Ascending aorta (tissue), 2 donors: ENCODE measurements around the gene APOBEC3F. TPM values are rescaled to one million over a fixed set of nuclear protein-coding genes. Genes with fewer than 3 reads are reported as not detected.
"Not testable (repeated sequence)": the region's sequence is repeated elsewhere in the genome, so short reads cannot be mapped to it uniquely, and the experiment has no call there.

Experiments used
- DNase-seq, 2 donors: peaks; one replicate each; pipeline ENCODE4 v3.0.0-alpha.2; 2019; ENCODE audit warnings: low spot score in 2 of 2
- H3K27ac ChIP-seq, 2 donors: fragments of 200-600 bp; sonication (generic); one replicate each; pipeline ENCODE4 v1.5.1; 2016 to 2017; ENCODE audit warnings: mild to moderate bottlenecking in 1 of 2
- H3K27me3 ChIP-seq: fragments of 200-600 bp; sonication (generic); one replicate; pipeline ENCODE4 v1.5.1; 2017
- H3K36me3 ChIP-seq, 2 donors: fragments of 200-600 bp; sonication (generic); one replicate each; pipeline ENCODE4 v1.5.1; 2016
- H3K4me1 ChIP-seq, 2 donors: fragments of 200-600 bp; sonication (generic); one replicate each; pipeline ENCODE4 v1.5.1; 2016 to 2017; ENCODE audit warnings: mild to moderate bottlenecking in 1 of 2
- H3K4me3 ChIP-seq, 2 donors: fragments of 200-600 bp; sonication (generic); one replicate each; pipeline ENCODE4 v1.5.1; 2016 to 2017; ENCODE audit warnings: mild to moderate bottlenecking in 1 of 2
- H3K9me3 ChIP-seq, 2 donors: fragments of 200-600 bp; sonication (generic); one replicate each; pipeline ENCODE4 v1.5.1; 2016
- intact Hi-C: fragments of 100-400 bp; cut with DNase I; formaldehyde crosslinking; loops from one replicate; pipeline ENCODE4 v1.15.1; 2023
- total RNA-seq: library from RNA; depleted of rRNA; stranded (reverse); fragments of >200 nt; gene quantifications from one replicate; pipeline ENCODE4 v1.1.0, GENCODE V29; 2016
- TF ChIP-seq, protein P1 (sequence below), 3 experiments: fragments of 200-600 bp in 2 of 3; fragments of 450-650 bp in 1 of 3; sonication (generic) in 2 of 3; IDR thresholded peaks; one replicate each; pipeline ENCODE4 v1.5.1; 2016 to 2019; ENCODE audit warnings: antibody characterized with exemption in 3 of 3, mild to moderate bottlenecking in 1 of 3, moderate library complexity in 1 of 3

APOBEC3F gene
- total RNA-seq, 1 donor from 2014 or later = 0.11 TPM

DNA sequence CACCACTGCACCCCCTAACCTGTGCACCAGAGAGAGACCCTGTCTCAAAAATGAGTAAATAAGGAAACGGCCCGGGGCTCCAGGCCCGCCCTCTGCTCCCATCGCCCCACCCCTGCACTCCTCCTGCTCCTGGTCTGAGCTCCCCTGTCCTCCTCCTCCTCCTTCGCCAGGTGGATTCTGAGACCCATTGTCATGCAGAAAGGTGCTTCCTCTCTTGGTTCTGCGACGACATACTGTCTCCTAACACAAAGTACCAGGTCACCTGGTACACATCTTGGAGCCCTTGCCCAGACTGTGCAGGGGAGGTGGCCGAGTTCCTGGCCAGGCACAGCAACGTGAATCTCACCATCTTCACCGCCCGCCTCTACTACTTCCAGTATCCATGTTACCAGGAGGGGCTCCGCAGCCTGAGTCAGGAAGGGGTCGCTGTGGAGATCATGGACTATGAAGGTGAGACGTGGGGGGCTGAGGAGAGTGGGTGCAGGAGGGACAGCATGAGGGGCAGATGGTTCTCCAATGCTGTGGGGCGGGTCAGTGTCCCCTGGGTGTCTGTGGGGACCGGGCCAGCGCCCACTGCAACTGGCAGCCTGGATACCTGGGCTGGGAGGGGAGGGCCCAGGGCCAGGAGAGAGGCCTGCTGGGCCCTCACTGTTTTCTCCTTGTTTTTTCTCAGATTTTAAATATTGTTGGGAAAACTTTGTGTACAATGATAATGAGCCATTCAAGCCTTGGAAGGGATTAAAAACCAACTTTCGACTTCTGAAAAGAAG, 22.9 kb upstream of the APOBEC3F start:
- H3K4me3 ChIP-seq = no peak overlapping the region
- H3K27me3 ChIP-seq = no peaks in the 10 kb centered on the region
- no peak overlapping the region for H3K27ac ChIP-seq
- intact Hi-C loops = no loop called here
- no peak for DNase-seq
- TF ChIP-seq, protein P1, sequence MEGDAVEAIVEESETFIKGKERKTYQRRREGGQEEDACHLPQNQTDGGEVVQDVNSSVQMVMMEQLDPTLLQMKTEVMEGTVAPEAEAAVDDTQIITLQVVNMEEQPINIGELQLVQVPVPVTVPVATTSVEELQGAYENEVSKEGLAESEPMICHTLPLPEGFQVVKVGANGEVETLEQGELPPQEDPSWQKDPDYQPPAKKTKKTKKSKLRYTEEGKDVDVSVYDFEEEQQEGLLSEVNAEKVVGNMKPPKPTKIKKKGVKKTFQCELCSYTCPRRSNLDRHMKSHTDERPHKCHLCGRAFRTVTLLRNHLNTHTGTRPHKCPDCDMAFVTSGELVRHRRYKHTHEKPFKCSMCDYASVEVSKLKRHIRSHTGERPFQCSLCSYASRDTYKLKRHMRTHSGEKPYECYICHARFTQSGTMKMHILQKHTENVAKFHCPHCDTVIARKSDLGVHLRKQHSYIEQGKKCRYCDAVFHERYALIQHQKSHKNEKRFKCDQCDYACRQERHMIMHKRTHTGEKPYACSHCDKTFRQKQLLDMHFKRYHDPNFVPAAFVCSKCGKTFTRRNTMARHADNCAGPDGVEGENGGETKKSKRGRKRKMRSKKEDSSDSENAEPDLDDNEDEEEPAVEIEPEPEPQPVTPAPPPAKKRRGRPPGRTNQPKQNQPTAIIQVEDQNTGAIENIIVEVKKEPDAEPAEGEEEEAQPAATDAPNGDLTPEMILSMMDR (IDR thresholded peaks at IDR 0.05) = no peak
- no peaks in the 10 kb centered on the region for H3K36me3 ChIP-seq
- peaks cover 0 to 8% of the 10 kb centered on the region in 2 donors for H3K4me1 ChIP-seq
- no peaks in the 10 kb centered on the region for H3K9me3 ChIP-seq

DNA sequence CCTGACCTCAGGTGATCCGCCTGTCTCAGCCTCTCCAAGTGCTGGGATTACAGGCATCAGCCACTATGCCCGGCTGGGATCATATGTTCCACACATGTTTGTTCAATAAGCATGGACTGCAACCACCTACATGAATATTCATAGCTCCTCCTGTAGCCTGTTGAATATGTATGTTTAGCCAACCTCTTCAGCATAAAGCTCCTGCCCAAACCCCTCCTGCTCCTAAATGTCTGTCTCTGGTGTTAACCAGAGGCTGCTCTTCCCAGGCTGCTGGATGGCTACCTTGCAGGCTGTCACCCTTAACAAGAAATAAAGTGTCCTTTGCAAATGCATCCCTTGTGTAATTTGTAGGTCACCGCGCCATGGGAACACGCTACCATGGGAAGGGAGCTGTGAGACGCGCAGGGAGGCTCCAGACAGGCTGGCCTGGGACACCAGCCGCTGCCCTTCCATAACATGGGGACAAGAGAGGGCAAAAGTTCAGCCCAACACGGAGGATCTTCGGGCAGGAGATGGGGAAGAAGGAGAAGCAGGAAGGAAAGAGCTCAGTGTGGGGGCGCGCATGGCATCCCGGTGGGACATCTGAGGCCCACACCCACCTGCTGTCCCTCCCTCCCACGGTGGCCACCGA, 20.5 kb upstream of the APOBEC3F start:
- Histone ChIP-seq H3K27ac (peak overlapping the region; percentile 19 to 71), H3K4me3 (peak overlapping the region; percentile 40 to 58)
- not testable (repeated sequence) for H3K4me1 ChIP-seq

DNA sequence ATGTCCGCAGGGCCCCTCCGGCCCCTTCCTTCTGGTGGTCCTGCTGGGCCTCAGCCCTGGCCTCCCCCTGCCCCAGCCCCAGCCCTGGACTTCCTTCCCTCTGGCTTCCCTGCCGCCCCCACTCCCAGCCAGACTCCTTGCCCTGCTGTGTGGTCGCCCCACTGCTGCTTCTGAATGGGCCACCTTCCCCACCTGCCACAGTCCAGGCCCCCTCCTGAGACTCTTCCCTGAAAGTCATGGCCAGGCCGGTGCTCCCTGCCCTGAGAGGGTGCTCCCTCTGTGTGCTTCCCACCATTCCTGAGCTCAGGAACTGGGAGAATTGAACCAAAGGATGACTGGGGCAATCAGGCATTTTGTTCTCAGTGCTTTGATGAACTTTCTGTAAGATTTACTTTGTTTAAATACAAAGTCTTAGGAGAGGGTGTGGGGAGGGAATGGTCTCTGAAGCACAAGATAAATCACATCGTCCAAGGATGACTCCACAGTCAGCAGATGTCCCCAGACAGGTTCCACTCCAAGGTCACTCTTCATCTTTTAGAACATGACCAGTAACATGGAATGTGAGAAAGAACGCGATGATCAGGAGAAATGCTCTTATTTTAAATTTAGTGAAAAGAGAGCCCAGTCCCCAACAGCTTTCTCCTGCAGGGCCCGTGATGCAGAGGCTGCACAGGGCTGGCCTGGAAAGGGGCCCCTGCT, 19.0 kb upstream of the APOBEC3F start:
- Histone ChIP-seq H3K27me3 (no peaks in the 10 kb centered on the region), H3K4me1 (peaks cover 0 to 5% of the 10 kb centered on the region in 2 donors), H3K4me3 (peak overlapping the region; percentile 38 to 58), H3K27ac (peak overlapping the region; percentile 56 to 70), H3K9me3 (no peaks in the 10 kb centered on the region), H3K36me3 (no peaks in the 10 kb centered on the region)
- intact Hi-C loops = no loop called here
- TF ChIP-seq, protein P1 (IDR thresholded peaks at IDR 0.05) = no peak
- no peak for DNase-seq

More for the DNA sequence above, 20.5 kb upstream of the APOBEC3F start:
- H3K9me3 ChIP-seq, H3K27me3 ChIP-seq, intact Hi-C loops, DNase-seq, H3K36me3 ChIP-seq: not testable (repeated sequence)

GRCh38 chr22:39024519-39025308, 15.9 kb upstream of the APOBEC3F start:
- H3K27me3 ChIP-seq = no peaks in the 10 kb centered on the region
- no peaks in the 10 kb centered on the region for H3K9me3 ChIP-seq
- intact Hi-C loops = no loop called here

GRCh38 chr22:39026509-39027150, 14.0 kb upstream of the APOBEC3F start:
- no peak for DNase-seq
- H3K4me1 ChIP-seq = no peaks in the 10 kb centered on the region

More at GRCh38 chr22:39024519-39025308, 15.9 kb upstream of the APOBEC3F start:
- no peaks in the 10 kb centered on the region for H3K36me3 ChIP-seq
- no peak overlapping the region for H3K27ac ChIP-seq
- H3K4me1 ChIP-seq = peaks cover 0 to 5% of the 10 kb centered on the region in 2 donors
- no peak for DNase-seq
- TF ChIP-seq, protein P1 (IDR thresholded peaks at IDR 0.05) = no peak
- H3K4me3 ChIP-seq = no peak overlapping the region

More at GRCh38 chr22:39026509-39027150, 14.0 kb upstream of the APOBEC3F start:
- TF ChIP-seq, protein P1 (IDR thresholded peaks at IDR 0.05) = no peak
- intact Hi-C loops = no loop called here
- H3K4me3 ChIP-seq = no peak overlapping the region
- no peaks in the 10 kb centered on the region for H3K27me3 ChIP-seq
- H3K9me3 ChIP-seq = no peaks in the 10 kb centered on the region
- no peak overlapping the region for H3K27ac ChIP-seq
- H3K36me3 ChIP-seq = no peaks in the 10 kb centered on the region
